ENCODE results near the gene SIM2.
A peak's percentile ranks its signal among the peaks of the same experiment; 100 is the strongest.

SIM2 gene

GRCh38 chr21:36744560-36745231 is 45.8 kb downstream of the SIM2 start:
- no peak for TF ChIP-seq CTCF (IDR thresholded peaks at IDR 0.05; ENCODE audit: borderline replicate concordance, control extremely low read depth, extremely low read depth, insufficient read depth, missing control alignments)
- DNase-seq (ENCODE audit: low spot score): no peak
- in situ Hi-C loops (cut with MboI; ENCODE audit: low sequenced_read_pairs, unreplicated experiment): no loop called here

DNA sequence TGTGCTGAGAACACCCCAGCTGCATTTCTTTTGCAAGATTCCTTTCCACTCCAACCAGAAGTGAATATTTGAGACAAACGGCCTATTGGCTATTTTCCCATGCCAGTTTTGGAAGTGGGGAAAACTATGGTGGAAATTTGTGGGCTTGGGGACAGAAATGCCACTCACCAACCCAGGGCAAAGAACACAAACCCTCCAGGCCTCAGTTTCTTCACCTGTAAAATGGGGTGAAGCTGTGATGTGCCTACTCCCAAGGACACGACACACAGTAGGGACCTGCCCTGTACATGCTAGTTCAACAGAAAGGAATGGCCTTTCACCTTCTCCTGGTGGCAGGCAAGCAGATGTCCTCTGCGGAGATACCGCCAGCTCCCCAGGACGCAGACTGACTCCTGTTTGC is 46.5 kb downstream of the SIM2 start:
- DNase-seq (ENCODE audit: low spot score): no peak
- in situ Hi-C loops (cut with MboI; ENCODE audit: low sequenced_read_pairs, unreplicated experiment): no loop called here

DNA sequence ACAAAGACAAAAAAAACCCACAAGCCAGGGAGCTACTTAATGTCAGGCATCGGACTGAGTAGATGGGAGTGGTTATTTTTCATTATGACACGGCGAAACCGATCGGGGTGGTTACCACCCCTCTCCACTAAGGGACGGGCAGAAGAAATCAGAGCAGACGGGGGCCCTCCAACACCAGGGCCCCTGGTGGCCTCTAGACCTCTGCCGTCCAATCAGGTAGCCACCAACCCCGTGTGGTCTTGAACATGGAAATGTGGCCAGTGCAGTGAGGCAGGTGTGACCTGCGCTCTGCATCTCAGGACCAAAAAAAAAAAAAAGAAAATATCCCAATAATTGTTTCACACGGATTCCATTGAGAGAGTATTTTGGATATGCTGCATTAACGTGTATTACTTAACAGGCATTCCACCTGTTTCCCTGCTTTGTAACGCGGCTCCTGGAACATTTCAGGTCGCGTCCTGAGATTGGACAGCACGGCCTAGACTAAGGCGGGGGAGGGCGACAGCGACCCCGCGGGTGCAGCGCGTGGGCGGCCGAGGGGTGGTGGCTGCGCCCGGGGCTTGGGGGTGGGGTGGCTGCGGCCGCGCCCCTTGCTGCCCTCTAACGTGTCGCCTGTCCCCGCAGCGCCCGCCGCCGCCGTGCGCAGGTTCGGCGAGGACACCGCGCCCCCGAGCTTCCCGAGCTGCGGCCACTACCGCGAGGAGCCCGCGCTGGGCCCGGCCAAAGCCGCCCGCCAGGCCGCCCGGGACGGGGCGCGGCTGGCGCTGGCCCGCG is 48.3 kb downstream of the SIM2 start:
- TF ChIP-seq CTCF (IDR thresholded peaks at IDR 0.05; ENCODE audit: borderline replicate concordance, control extremely low read depth, extremely low read depth, insufficient read depth, missing control alignments): no peak
- in situ Hi-C loops (cut with MboI; ENCODE audit: low sequenced_read_pairs, unreplicated experiment): no loop called here
- no peak for DNase-seq (ENCODE audit: low spot score)

More for the DNA sequence above, 46.5 kb downstream of the SIM2 start:
- no peak for TF ChIP-seq CTCF (IDR thresholded peaks at IDR 0.05; ENCODE audit: borderline replicate concordance, control extremely low read depth, extremely low read depth, insufficient read depth, missing control alignments)

GRCh38 chr21:36747815-36748383 is 49.0 kb downstream of the SIM2 start:
- TF ChIP-seq CTCF (IDR thresholded peaks at IDR 0.05; ENCODE audit: borderline replicate concordance, control extremely low read depth, extremely low read depth, insufficient read depth, missing control alignments): peak; percentile 19
- peak; percentile 80 for DNase-seq (ENCODE audit: low spot score)
- in situ Hi-C loops (cut with MboI; ENCODE audit: low sequenced_read_pairs, unreplicated experiment): no loop called here

- DNase-seq (ENCODE audit: low spot score): no peak
- in situ Hi-C loops (cut with MboI; ENCODE audit: low sequenced_read_pairs, unreplicated experiment): no loop called here
- TF ChIP-seq CTCF (IDR thresholded peaks at IDR 0.05; ENCODE audit: borderline replicate concordance, control extremely low read depth, extremely low read depth, insufficient read depth, missing control alignments): no peak
Observed at GRCh38 chr21:36749935-36750575, 51.1 kb downstream of the SIM2 start.

GRCh38 chr21:36750576-36750959 is 51.7 kb downstream of the SIM2 start:
- in situ Hi-C loops (cut with MboI; ENCODE audit: low sequenced_read_pairs, unreplicated experiment): no loop called here
- no peak for TF ChIP-seq CTCF (IDR thresholded peaks at IDR 0.05; ENCODE audit: borderline replicate concordance, control extremely low read depth, extremely low read depth, insufficient read depth, missing control alignments)
- no peak for DNase-seq (ENCODE audit: low spot score)

Data from GM13976 (cell line).